Testis (tissue), 3 donors: ENCODE data around the gene TRAPPC12. TPM values are rescaled to one million over a fixed set of nuclear protein-coding genes. Genes with fewer than 3 reads are reported as not detected.
"Not testable (repeated sequence)": the region's sequence is repeated elsewhere in the genome, so short reads cannot be mapped to it uniquely, and the experiment has no call there.

Experiments used
- DNase-seq: peaks from one replicate; pipeline ENCODE4 v3.0.0-alpha.2; 2019
- H3K27ac ChIP-seq, 2 donors: fragments of 200-600 bp; sonication (generic); one replicate each; pipeline ENCODE4 v1.5.1; 2019
- H3K27me3 ChIP-seq: fragments of 200-600 bp; sonication (generic); one replicate; pipeline ENCODE4 v1.5.1; 2019
- H3K36me3 ChIP-seq: fragments of 200-600 bp; sonication (generic); one replicate; pipeline ENCODE4 v1.5.1; 2017; ENCODE audit warnings: low read depth; ENCODE audit errors: missing control alignments
- H3K4me1 ChIP-seq: fragments of 200-600 bp; sonication (generic); one replicate; pipeline ENCODE4 v1.5.1; 2019
- H3K4me3 ChIP-seq, 2 donors: fragments of 200-600 bp; sonication (generic); one replicate each; pipeline ENCODE4 v1.5.1; 2017 to 2019
- H3K9me3 ChIP-seq: fragments of 200-600 bp; sonication (generic); one replicate; pipeline ENCODE4 v1.5.1; 2017
- CTCF ChIP-seq, 3 experiments: fragments of 450-650 bp in 2 of 3; fragments of 200-600 bp in 1 of 3; sonication (generic) in 1 of 3; IDR thresholded peaks; one replicate each; pipeline ENCODE4 v1.5.1; 2016 to 2019; ENCODE audit warnings: antibody characterized with exemption in 3 of 3, mild to moderate bottlenecking in 2 of 3, moderate library complexity in 1 of 3
- POLR2A ChIP-seq: fragments of 450-650 bp; IDR thresholded peaks from one replicate; pipeline ENCODE4 v1.6.1; 2017; ENCODE audit warnings: antibody characterized with exemption, mild to moderate bottlenecking, moderate library complexity
- WGBS, 2 donors: methylation state at CpG; one replicate each; pipeline ENCODE4 v1.1.5; 2018; 5-methylcytosine and 5-hydroxymethylcytosine counted together
- intact Hi-C: fragments of 100-400 bp; cut with DNase I; formaldehyde crosslinking; loops from one replicate; pipeline ENCODE4 v1.15.1; 2023; ENCODE audit warnings: low total_unique reads
- polyA plus RNA-seq: library from polyadenylated mRNA; stranded (reverse); fragments of 350-450 nt; fragmentation: Illumina TruSeq; extraction: RNeasy Lipid Tissue Mini Kit (QIAGEN cat#74804); gene quantifications from one replicate; pipeline ENCODE4 v1.2.3, GENCODE V29; 2014; ENCODE audit warnings: low read depth, low replicate concordance; ENCODE audit not compliant: insufficient read depth
- total RNA-seq, 2 donors: library from RNA; depleted of rRNA; stranded (reverse); fragments of >200 nt; gene quantifications; one replicate each; pipeline ENCODE4 v1.2.3, GENCODE V29; 2016

TRAPPC12 gene
- total and polyA plus RNA-seq, 3 donors from 2014 or later = 172 to 406 (median 236) TPM

- no peaks in the 10 kb centered on the region for H3K36me3 ChIP-seq
- no peak overlapping the region for H3K27ac ChIP-seq
- DNase-seq = no peak
- TF ChIP-seq CTCF (IDR thresholded peaks at IDR 0.05) (no peak), POLR2A (no peak)
- no peaks in the 10 kb centered on the region for H3K4me1 ChIP-seq
- no peak overlapping the region for H3K4me3 ChIP-seq
- 93 to 94% methylated on average over 5 of the region's 5 CpGs for WGBS, 2 donors
- intact Hi-C loops = no loop called here
- no peaks in the 10 kb centered on the region for H3K27me3 ChIP-seq
- H3K9me3 ChIP-seq = no peaks in the 10 kb centered on the region
Observed at GRCh38 chr2:3365219-3365618, 14.3 kb upstream of the TRAPPC12 start.

- Histone ChIP-seq H3K27ac (no peak overlapping the region), H3K9me3 (no peaks in the 10 kb centered on the region), H3K4me3 (no peak overlapping the region), H3K36me3 (no peaks in the 10 kb centered on the region), H3K4me1 (no peaks in the 10 kb centered on the region), H3K27me3 (no peaks in the 10 kb centered on the region)
- intact Hi-C loops = no loop called here
- TF ChIP-seq CTCF (IDR thresholded peaks at IDR 0.05) = no peak
- no peak for TF ChIP-seq POLR2A
- DNase-seq = no peak
- WGBS, 2 donors = 97% methylated on average over 4 of the region's 4 CpGs
Observed at GRCh38 chr2:3368261-3368722, 11.2 kb upstream of the TRAPPC12 start.

GRCh38 chr2:3369340-3370181 is 9.9 kb upstream of the TRAPPC12 start:
- intact Hi-C loops, H3K9me3 ChIP-seq, DNase-seq, H3K4me1 ChIP-seq, H3K27me3 ChIP-seq, H3K27ac ChIP-seq, H3K4me3 ChIP-seq, H3K36me3 ChIP-seq: not testable (repeated sequence)
- WGBS, 2 donors = 92 to 93% methylated on average over 17 to 34 of the region's 34 CpGs

GRCh38 chr2:3376821-3377220 is 2.7 kb upstream of the TRAPPC12 start:
- Histone ChIP-seq H3K27ac (no peak overlapping the region), H3K4me1 (peaks cover 11% of the 10 kb centered on the region), H3K4me3 (peak overlapping the region; percentile 75 to 90), H3K27me3 (no peaks in the 10 kb centered on the region), H3K36me3 (no peaks in the 10 kb centered on the region), H3K9me3 (no peaks in the 10 kb centered on the region)
- WGBS, 2 donors = 42 to 58% methylated on average over 6 of the region's 6 CpGs
- TF ChIP-seq CTCF (IDR thresholded peaks at IDR 0.05) = no peak
- TF ChIP-seq POLR2A = no peak
- no peak for DNase-seq
- intact Hi-C loops = no loop called here

- Histone ChIP-seq H3K4me1 (peaks cover 11% of the 10 kb centered on the region), H3K27ac (peak overlapping the region in 1 of 2 donors; percentile 37), H3K27me3 (no peaks in the 10 kb centered on the region), H3K9me3 (no peaks in the 10 kb centered on the region), H3K4me3 (peak overlapping the region; percentile 75 to 90), H3K36me3 (no peaks in the 10 kb centered on the region)
- TF ChIP-seq POLR2A (no peak), CTCF (IDR thresholded peaks at IDR 0.05) (no peak)
- DNase-seq = no peak
- intact Hi-C loops = no loop called here
- 0% methylated on average over 8 of the region's 8 CpGs for WGBS, 2 donors
Observed at GRCh38 chr2:3377279-3377611, 2.2 kb upstream of the TRAPPC12 start.
